Effector memory CD8-positive, alpha-beta T cell (primary cell): ENCODE measurements around the gene CES2.

ENCODE experiments used
- ATAC-seq: fragments of 150-1000 bp; cut with Tn5 transposase; replicated peaks from 2 replicates; pipeline ENCODE4 v1.10.0; 2021; ENCODE audit warnings: mild to moderate bottlenecking, moderate library complexity
- DNase-seq, 3 experiments: peaks; one replicate each; pipeline ENCODE4 v3.0.0; 2021
- H3K27ac Mint-ChIP-seq, 2 donors: one replicate each; pipeline ENCODE4 v1.8.0; 2022; ENCODE audit warnings: mild to moderate bottlenecking in 2 of 2, mixed read lengths in 2 of 2, moderate library complexity in 2 of 2
- H3K27me3 Mint-ChIP-seq, 2 donors: one replicate each; pipeline ENCODE4 v1.8.0; 2022; ENCODE audit warnings: mixed read lengths in 2 of 2
- H3K36me3 Mint-ChIP-seq: one replicate; pipeline ENCODE4 v1.8.0; 2022; ENCODE audit warnings: mild to moderate bottlenecking, moderate library complexity, mixed read lengths; ENCODE audit not compliant: insufficient read depth
- H3K4me1 Mint-ChIP-seq, 2 donors: one replicate each; pipeline ENCODE4 v1.8.0; 2022; ENCODE audit warnings: low read depth in 2 of 2, mixed read lengths in 2 of 2
- H3K4me3 Mint-ChIP-seq, 2 donors: one replicate each; pipeline ENCODE4 v1.8.0; 2022; ENCODE audit warnings: mild to moderate bottlenecking in 2 of 2, mixed read lengths in 2 of 2, moderate library complexity in 2 of 2
- H3K9me3 Mint-ChIP-seq, 2 donors: one replicate each; pipeline ENCODE4 v1.8.0; 2022; ENCODE audit warnings: mixed read lengths in 2 of 2

CES2 gene

DNA sequence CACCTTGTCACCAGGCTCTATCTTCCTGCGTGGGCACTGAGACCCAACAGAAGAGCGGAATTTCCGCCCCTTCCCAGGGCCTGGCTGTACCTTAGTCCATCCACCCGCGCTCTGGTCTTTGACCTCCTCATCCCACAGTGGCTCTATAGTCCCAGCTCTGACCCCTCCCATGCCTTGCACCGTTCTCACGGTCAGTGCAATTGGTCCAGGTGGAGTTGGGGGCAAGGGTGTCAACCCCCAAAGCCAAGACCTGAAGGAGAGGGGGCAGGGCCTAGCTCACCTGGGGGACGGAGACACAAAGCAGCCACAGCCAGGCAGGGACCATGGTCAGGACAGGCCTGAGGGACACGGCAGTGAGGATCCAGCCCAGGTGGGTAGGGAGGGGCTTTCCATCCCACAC is 17.6 kb upstream of the CES2 start:
- H3K27me3 Mint-ChIP-seq, result peaks cover 0 to 43% of the 10 kb centered on the region in 2 donors
- DNase-seq (no peak), ATAC-seq (no peak)
- no peaks in the 10 kb centered on the region for H3K9me3 Mint-ChIP-seq
- H3K27ac Mint-ChIP-seq, result no peak overlapping the region
- no peaks in the 10 kb centered on the region for H3K36me3 Mint-ChIP-seq
- H3K4me3 Mint-ChIP-seq, result no peak overlapping the region
- H3K4me1 Mint-ChIP-seq, result no peaks in the 10 kb centered on the region

GRCh38 chr16:66918355-66918754 is 17.0 kb upstream of the CES2 start:
- peaks cover 6 to 49% of the 10 kb centered on the region in 2 donors for H3K27me3 Mint-ChIP-seq
- H3K4me1 Mint-ChIP-seq, result no peaks in the 10 kb centered on the region
- H3K36me3 Mint-ChIP-seq, result no peaks in the 10 kb centered on the region
- no peak for ATAC-seq
- H3K4me3 Mint-ChIP-seq, result no peak overlapping the region
- H3K9me3 Mint-ChIP-seq, result no peaks in the 10 kb centered on the region
- no peak overlapping the region for H3K27ac Mint-ChIP-seq
- DNase-seq, result no peak

DNA sequence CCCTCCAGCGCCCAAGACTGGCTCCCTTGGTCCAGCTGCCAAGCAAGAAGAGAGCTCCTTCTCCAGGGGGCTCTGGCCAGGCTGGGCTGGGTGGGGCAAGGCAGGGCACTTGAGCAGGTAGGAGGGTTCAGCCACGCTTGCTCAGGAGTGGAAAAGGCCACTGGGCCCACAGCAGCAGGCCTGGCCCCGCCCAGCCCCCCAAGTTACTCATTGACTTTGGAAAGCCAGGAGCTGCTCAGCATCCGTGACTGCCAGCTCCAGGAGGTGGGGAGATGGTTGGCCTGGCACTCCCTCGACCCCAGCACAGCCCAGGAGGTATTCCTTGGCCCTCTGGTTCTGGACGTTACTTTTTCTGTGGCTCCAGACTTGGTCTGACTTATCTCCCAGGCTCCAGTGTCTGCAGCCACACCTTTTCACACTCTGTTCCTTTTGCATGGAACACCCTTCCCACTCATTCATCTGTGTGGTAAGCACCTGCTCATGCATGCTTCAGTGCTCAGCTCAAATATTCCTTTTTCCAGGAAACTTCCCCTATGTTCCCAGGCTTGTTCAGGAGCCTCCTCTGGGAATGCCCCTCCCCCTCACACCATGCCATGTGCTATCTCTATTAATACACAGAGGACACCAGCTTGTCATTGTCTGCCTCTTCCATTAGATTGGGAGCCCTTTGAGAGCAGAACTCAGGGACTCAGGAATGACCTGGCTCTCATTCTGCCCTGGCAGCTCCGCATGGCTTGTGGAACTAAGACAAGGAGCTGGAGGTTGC is 16.3 kb upstream of the CES2 start, which contains the start of gene CDH16:
TSS of gene CDH16 (minus strand) at position 83 of the 766 bp plus-strand sequence. CDS start 820 bp downstream, outside the sequence.
- DNase-seq (no peak), ATAC-seq (no peak)
- Mint-ChIP-seq H3K27ac (no peak within 1 kb of the TSS), H3K27me3 (peaks cover 12 to 56% of the 10 kb centered on the region in 2 donors), H3K9me3 (no peaks in the 10 kb centered on the region), H3K4me3 (no peak within 1 kb of the TSS), H3K36me3 (no peaks in the 10 kb centered on the region), H3K4me1 (peaks cover 0 to 2% of the 10 kb centered on the region in 2 donors)

- Mint-ChIP-seq H3K4me1 (peaks cover 0 to 2% of the 10 kb centered on the region in 2 donors), H3K27me3 (peaks cover 16 to 63% of the 10 kb centered on the region in 2 donors), H3K27ac (no peak overlapping the region), H3K9me3 (no peaks in the 10 kb centered on the region), H3K4me3 (no peak overlapping the region), H3K36me3 (no peaks in the 10 kb centered on the region)
- DNase-seq (no peak), ATAC-seq (no peak)
These were observed 15.6 kb upstream of the CES2 start for GRCh38 chr16:66919569-66920298.

DNA sequence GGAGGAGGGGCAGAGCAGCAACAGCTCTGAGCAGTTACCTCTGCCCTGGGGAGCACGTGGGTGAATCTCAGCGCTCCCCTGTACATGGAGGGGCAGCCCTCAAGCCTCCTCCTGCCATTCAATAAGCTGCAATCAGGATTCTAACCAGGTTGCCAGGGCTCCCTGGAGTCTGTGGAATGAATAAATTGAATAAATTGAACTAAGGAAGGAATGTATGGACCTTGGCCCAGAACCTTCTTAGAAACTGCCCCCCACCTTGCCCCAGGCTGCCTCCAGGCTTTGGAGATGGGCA is 15.1 kb upstream of the CES2 start:
- no peaks in the 10 kb centered on the region for H3K36me3 Mint-ChIP-seq
- H3K9me3 Mint-ChIP-seq, result no peaks in the 10 kb centered on the region
- ATAC-seq (no peak), DNase-seq (no peak)
- peaks cover 17 to 68% of the 10 kb centered on the region in 2 donors for H3K27me3 Mint-ChIP-seq
- no peak overlapping the region for H3K27ac Mint-ChIP-seq
- no peak overlapping the region for H3K4me3 Mint-ChIP-seq
- H3K4me1 Mint-ChIP-seq, result peaks cover 0 to 2% of the 10 kb centered on the region in 2 donors

- Mint-ChIP-seq H3K27me3 (peaks cover 25 to 73% of the 10 kb centered on the region in 2 donors), H3K36me3 (no peaks in the 10 kb centered on the region), H3K4me3 (no peak overlapping the region), H3K27ac (no peak overlapping the region), H3K4me1 (peaks cover 0 to 9% of the 10 kb centered on the region in 2 donors), H3K9me3 (no peaks in the 10 kb centered on the region)
- ATAC-seq (no peak), DNase-seq (no peak)
These were observed 14.2 kb upstream of the CES2 start for GRCh38 chr16:66920924-66921680.

GRCh38 chr16:66921729-66922450 is 13.4 kb upstream of the CES2 start:
- peaks cover 25 to 73% of the 10 kb centered on the region in 2 donors for H3K27me3 Mint-ChIP-seq
- no peaks in the 10 kb centered on the region for H3K36me3 Mint-ChIP-seq
- H3K4me3 Mint-ChIP-seq, result no peak overlapping the region
- no peaks in the 10 kb centered on the region for H3K9me3 Mint-ChIP-seq
- H3K4me1 Mint-ChIP-seq, result peaks cover 0 to 9% of the 10 kb centered on the region in 2 donors
- no peak for ATAC-seq
- H3K27ac Mint-ChIP-seq, result no peak overlapping the region
- no peak for DNase-seq

- H3K4me1 Mint-ChIP-seq, result peaks cover 0 to 11% of the 10 kb centered on the region in 2 donors
- no peak overlapping the region for H3K4me3 Mint-ChIP-seq
- H3K9me3 Mint-ChIP-seq, result no peaks in the 10 kb centered on the region
- ATAC-seq (no peak), DNase-seq (no peak)
- peaks cover 25 to 67% of the 10 kb centered on the region in 2 donors for H3K27me3 Mint-ChIP-seq
- no peak overlapping the region for H3K27ac Mint-ChIP-seq
- H3K36me3 Mint-ChIP-seq, result no peaks in the 10 kb centered on the region
These were observed 12.0 kb upstream of the CES2 start for GRCh38 chr16:66923247-66923731.

DNA sequence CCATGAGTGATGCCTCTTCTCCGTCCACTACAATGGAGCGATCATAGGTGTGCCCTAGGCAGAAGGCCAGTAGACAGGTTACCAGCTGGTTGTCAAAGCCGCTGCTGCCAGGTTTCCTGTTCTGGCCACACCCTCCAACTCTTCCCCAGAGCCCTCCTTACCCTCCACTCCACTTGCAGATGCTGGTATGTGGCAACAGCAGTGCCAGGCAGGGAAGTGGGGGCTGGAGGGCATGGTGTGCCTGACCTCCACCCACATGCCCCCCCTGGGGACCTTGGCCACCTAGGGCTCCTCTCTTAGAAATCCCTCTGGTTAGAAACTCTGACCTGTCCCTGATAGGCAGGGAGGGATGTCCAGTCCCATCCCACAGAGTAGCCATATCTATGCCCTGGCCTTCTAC is 11.4 kb upstream of the CES2 start:
- Mint-ChIP-seq H3K36me3 (no peaks in the 10 kb centered on the region), H3K4me3 (no peak overlapping the region), H3K27me3 (peaks cover 25 to 61% of the 10 kb centered on the region in 2 donors)

DNA sequence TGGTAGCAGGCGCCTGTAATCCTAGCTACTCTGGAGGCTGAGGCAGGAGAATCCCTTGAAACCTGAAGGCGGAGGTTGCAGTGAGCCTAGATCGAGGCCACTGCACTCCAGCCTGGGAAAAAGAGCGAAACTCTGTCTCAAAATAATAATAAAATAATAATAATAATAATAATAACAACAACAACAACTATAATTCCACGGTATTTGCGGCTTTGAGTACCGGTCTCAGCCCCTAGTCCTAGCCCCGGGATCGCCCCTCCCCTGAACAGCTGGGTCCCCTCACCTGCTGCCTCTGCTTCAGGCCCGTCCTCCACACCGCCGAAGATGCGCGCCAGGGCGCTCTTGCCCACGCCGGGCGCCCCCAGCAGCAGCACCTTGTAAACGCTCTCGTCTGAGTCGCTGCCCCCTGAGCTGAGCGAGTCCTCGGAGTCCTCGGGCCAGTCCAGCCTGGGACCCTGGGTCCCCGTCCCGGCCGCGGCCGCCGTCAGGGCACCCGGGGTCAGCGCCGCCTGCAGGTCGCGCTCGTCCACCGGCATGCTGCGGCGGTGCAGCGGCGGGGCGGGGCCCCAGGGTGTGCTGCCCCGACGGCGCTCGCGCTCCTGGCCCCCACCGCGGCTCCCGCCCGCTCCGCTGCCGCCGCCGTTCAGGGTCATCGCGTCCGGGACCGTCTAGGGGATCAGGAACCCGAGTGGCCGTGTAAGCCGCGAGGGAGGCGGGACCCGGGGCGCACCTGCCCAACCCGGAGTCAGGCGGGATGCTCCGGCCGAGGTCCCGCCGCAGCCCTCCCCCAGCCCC is 10.6 kb upstream of the CES2 start:
- Mint-ChIP-seq H3K9me3 (no peaks in the 10 kb centered on the region), H3K4me1 (peaks cover 0 to 11% of the 10 kb centered on the region in 2 donors), H3K36me3 (no peaks in the 10 kb centered on the region), H3K27ac (no peak overlapping the region), H3K27me3 (peaks cover 25 to 52% of the 10 kb centered on the region in 2 donors), H3K4me3 (peak overlapping the region; percentile 68 to 75)
- ATAC-seq (peak; percentile 84), DNase-seq (peak; percentile 23 to 35 (median 31))

More for the DNA sequence above, 11.4 kb upstream of the CES2 start:
- DNase-seq, result no peak
- no peaks in the 10 kb centered on the region for H3K9me3 Mint-ChIP-seq
- no peak for ATAC-seq
- peaks cover 0 to 11% of the 10 kb centered on the region in 2 donors for H3K4me1 Mint-ChIP-seq
- no peak overlapping the region for H3K27ac Mint-ChIP-seq

DNA sequence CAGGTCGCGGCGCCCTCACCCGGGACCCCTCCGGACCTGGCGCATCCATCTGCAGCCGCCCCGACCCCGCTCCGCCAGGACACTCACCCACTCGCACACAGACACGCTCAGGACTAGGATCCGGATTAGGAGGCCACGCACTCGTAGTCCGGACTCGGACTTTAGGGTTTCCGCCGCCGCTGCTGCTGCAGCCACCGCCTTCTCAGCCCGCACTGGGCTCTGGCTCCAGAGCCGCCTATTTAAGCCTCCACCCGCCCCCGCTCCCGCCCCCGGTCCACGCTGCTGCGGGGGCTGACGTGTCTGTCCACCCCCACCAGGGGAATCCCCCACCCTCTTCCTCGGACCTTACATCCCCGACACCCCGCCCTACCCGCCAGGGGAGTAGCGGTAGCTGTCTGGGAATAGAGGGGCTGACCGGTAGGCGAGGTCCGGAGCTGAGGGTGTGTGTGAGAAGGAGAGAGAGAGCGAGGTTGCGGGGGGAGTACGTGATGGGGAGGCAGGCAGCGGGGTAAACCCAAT is 9.9 kb upstream of the CES2 start, which contains the start of gene RRAD:
TSS of gene RRAD (minus strand) at position 214 of the 519 bp plus-strand sequence. CDS start 356 bp downstream, outside the sequence.
- Mint-ChIP-seq H3K27me3 (peaks cover 25 to 47% of the 10 kb centered on the region in 2 donors), H3K36me3 (peaks cover 2% of the 10 kb centered on the region), H3K4me3 (peak within 1 kb of the TSS; percentile 68 to 75), H3K4me1 (peaks cover 0 to 11% of the 10 kb centered on the region in 2 donors), H3K9me3 (no peaks in the 10 kb centered on the region), H3K27ac (peak within 1 kb of the TSS in 1 of 2 donors; percentile 59)
- ATAC-seq (peak; percentile 23), DNase-seq (no peak)
